SHP77 treated with DMSO at 0.1 percent for 48 hours (cell line): Measurements from ENCODE around the gene BMERB1.
"Not testable (repeated sequence)": the region's sequence is repeated elsewhere in the genome, so short reads cannot be mapped to it uniquely, and the experiment has no call there.

Experiments
- DNase-seq: peaks from one replicate; lab custom pipeline; 2025; lab: John Stamatoyannopoulos, UW

Gene BMERB1

GRCh38 chr16:15434425-15435215 lies at the start of gene BMERB1:
BMERB1 (plus strand) TSS chr16:15434588; CDS start chr16:15434654, 66 bp downstream.
- DNase-seq = peak; percentile 24

GRCh38 chr16:15388060-15388459 lies 46.3 kb upstream of the BMERB1 start:
- not testable (repeated sequence) for DNase-seq

- not testable (repeated sequence) for DNase-seq
Observed at GRCh38 chr16:15389916-15390315, 44.5 kb upstream of the BMERB1 start.

- not testable (repeated sequence) for DNase-seq
Observed at GRCh38 chr16:15393025-15393424, 41.4 kb upstream of the BMERB1 start.

- not testable (repeated sequence) for DNase-seq
Observed at GRCh38 chr16:15395631-15396508, 38.5 kb upstream of the BMERB1 start, which contains the start of gene MPV17L. MPV17L (plus strand) TSS chr16:15395754; CDS start chr16:15395898, 144 bp downstream.

GRCh38 chr16:15396509-15396829 lies 37.9 kb upstream of the BMERB1 start:
- DNase-seq = not testable (repeated sequence)

- DNase-seq = no peak
Observed at GRCh38 chr16:15396948-15397594, 37.3 kb upstream of the BMERB1 start.

- no peak for DNase-seq
Observed at GRCh38 chr16:15398618-15399316, 35.6 kb upstream of the BMERB1 start.

GRCh38 chr16:15399317-15399716 lies 35.1 kb upstream of the BMERB1 start:
- DNase-seq = no peak

GRCh38 chr16:15400314-15400713 lies 34.1 kb upstream of the BMERB1 start:
- not testable (repeated sequence) for DNase-seq

- no peak for DNase-seq
Observed at GRCh38 chr16:15401972-15402371, 32.4 kb upstream of the BMERB1 start.

GRCh38 chr16:15403392-15403995 lies 30.9 kb upstream of the BMERB1 start:
- DNase-seq = no peak

- DNase-seq = not testable (repeated sequence)
Observed at GRCh38 chr16:15404091-15404490, 30.3 kb upstream of the BMERB1 start.

GRCh38 chr16:15404792-15405191 lies 29.6 kb upstream of the BMERB1 start:
- DNase-seq = no peak

GRCh38 chr16:15407756-15408155 lies 26.6 kb upstream of the BMERB1 start:
- DNase-seq = not testable (repeated sequence)

- DNase-seq = not testable (repeated sequence)
Observed at GRCh38 chr16:15409476-15409875, 24.9 kb upstream of the BMERB1 start.

- no peak for DNase-seq
Observed at GRCh38 chr16:15415511-15415985, 18.8 kb upstream of the BMERB1 start.

- DNase-seq = no peak
Observed at GRCh38 chr16:15417197-15417596, 17.2 kb upstream of the BMERB1 start.

GRCh38 chr16:15418206-15418605 lies 16.2 kb upstream of the BMERB1 start:
- DNase-seq = no peak

GRCh38 chr16:15421696-15422095 lies 12.7 kb upstream of the BMERB1 start:
- not testable (repeated sequence) for DNase-seq

GRCh38 chr16:15422222-15422621 lies 12.2 kb upstream of the BMERB1 start:
- no peak for DNase-seq
